ENCODE results near the gene TMEM59.

DNA sequence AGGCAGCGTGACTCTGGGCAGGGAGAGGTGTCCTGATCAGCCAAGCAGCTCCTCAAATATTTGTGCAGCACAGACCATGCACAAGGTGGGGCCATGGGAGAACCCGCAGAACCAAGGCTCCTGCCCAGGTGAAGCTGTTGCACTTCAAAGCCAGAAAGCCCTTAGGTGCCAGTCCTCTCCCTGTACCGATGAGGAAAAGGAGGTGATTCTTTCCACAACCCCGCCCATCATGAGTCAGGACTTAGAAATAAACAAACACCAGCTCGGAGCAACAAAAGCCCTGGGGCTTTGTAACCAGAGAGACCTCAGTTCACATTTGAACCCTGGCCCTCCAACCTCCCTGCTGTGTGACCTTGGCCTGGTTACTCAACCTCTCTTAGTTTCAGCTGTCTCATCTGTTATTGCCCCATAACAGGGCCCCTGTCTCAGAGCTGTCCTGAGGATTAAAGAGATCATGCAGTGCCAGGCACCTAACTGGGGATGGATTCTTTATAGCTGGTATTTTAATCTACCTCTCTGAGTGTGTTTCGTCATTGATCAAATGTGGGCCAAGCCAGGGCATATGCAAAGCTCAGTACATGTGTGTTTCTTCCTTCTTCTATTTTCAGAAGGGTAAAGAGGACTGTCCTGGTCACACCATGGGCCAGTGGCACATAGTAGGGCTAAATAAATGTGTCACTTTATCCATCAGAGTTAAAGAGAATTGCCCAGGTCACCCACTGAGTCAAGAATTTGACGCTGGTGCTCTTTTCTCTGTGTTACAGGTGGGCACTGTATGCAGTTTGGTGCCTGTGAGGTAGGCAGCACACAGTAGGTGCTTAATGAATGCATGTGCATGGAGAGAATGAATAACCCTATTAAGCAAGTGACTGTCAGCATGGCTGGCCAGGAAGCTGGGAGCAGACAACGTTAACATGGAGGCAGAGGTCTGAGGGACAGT, 36.4 kb downstream of the TMEM59 start:
- TF ChIP-seq POLR2A (IDR thresholded peaks at IDR 0.05) (no peak), CTCF (IDR thresholded peaks at IDR 0.05) (no peak)

All from thyroid gland (tissue), 4 donors.